DOHH2 (cell line): ENCODE measurements around the gene GREB1.

Source experiments
- H3F3A ChIP-seq: fragments of 200-600 bp; sonication (generic), shearing (Covaris generic); 2 replicates; pipeline ENCODE4 v1.6.0; 2016; ENCODE audit warnings: antibody characterized with exemption, mild to moderate bottlenecking; ENCODE audit not compliant: control insufficient read depth, insufficient read depth
- H3K27ac ChIP-seq: fragments of 200-600 bp; sonication (generic); 2 replicates; pipeline ENCODE4 v1.5.1; 2014; ENCODE audit warnings: low read depth, mild to moderate bottlenecking, low read length, moderate library complexity
- H3K27me3 ChIP-seq: fragments of 200-600 bp; sonication (generic); 2 replicates; pipeline ENCODE4 v1.6.1; 2014; ENCODE audit warnings: mild to moderate bottlenecking, low read length, mixed read lengths; ENCODE audit not compliant: control insufficient read depth
- H3K36me3 ChIP-seq: fragments of 200-600 bp; sonication (generic); 2 replicates; pipeline ENCODE4 v1.6.1; 2014; ENCODE audit warnings: mild to moderate bottlenecking, low read length, moderate library complexity, mixed read lengths; ENCODE audit not compliant: control insufficient read depth
- H3K4me1 ChIP-seq: fragments of 200-600 bp; sonication (generic); 2 replicates; pipeline ENCODE4 v1.6.1; 2014; ENCODE audit warnings: mild to moderate bottlenecking, low read length, mixed read lengths; ENCODE audit not compliant: control insufficient read depth
- H3K4me2 ChIP-seq: fragments of 200-600 bp; sonication (generic); 2 replicates; pipeline ENCODE4 v1.6.0; 2014; ENCODE audit warnings: mild to moderate bottlenecking, low read length, moderate library complexity
- H3K4me3 ChIP-seq: fragments of 200-600 bp; sonication (generic); 2 replicates; pipeline ENCODE4 v1.5.1; 2014; ENCODE audit warnings: mild to moderate bottlenecking, low read length, mixed read lengths
- H3K79me2 ChIP-seq: fragments of 200-600 bp; sonication (generic); 2 replicates; pipeline ENCODE4 v1.6.1; 2014; ENCODE audit warnings: mild to moderate bottlenecking, low read length, mixed read lengths; ENCODE audit not compliant: control insufficient read depth
- H3K9me2 ChIP-seq: fragments of 200-600 bp; sonication (generic); replicated peaks from 2 replicates; pipeline ENCODE4 v1.6.1; 2014; ENCODE audit warnings: mild to moderate bottlenecking, low read length, mixed read lengths; ENCODE audit not compliant: control insufficient read depth
- H3K9me3 ChIP-seq: fragments of 200-600 bp; sonication (generic); 2 replicates; pipeline ENCODE4 v1.6.1; 2014; ENCODE audit warnings: antibody characterized with exemption, low read length, mixed read lengths; ENCODE audit not compliant: control insufficient read depth, insufficient read depth
- H4K20me1 ChIP-seq: fragments of 200-600 bp; sonication (generic); 2 replicates; pipeline ENCODE4 v1.6.0; 2014; ENCODE audit warnings: low read depth, mild to moderate bottlenecking, antibody characterized with exemption, low read length, moderate library complexity; ENCODE audit not compliant: control insufficient read depth, insufficient read depth
- EZH2phosphoT487 ChIP-seq: fragments of 200-600 bp; sonication (generic); IDR thresholded peaks from 2 replicates; pipeline ENCODE4 v1.6.1; 2017; ENCODE audit warnings: borderline replicate concordance, mild to moderate bottlenecking, antibody characterized with exemption, low read length, moderate library complexity, mixed read lengths
- TF ChIP-seq, protein P1 (sequence below): fragments of 200-600 bp; sonication (generic); IDR thresholded peaks from one replicate; pipeline ENCODE4 v1.5.1; 2014; ENCODE audit warnings: antibody characterized with exemption, mild to moderate bottlenecking, low read depth, low read length; ENCODE audit not compliant: poor library complexity, severe bottlenecking

The GREB1 gene

DNA sequence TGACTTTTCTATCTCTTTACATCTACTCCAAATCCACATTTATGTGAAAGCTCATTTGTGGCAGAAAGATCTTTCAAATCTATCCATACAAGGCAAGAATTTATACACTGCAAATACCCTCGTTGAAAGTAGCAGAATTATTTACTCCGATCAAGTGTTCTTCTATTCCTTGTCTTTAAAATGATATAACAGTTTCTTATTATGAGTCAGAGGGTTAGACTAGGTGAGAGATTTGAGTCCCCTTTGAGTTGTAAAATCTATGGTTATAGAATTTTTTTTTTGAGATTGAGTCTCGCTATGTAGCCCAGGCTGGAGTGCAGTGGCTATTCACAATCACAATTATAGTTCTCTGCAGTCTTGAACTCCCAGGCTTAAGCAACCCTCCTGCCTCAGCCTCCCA is 5.6 kb upstream of the GREB1 start:
- H3K27me3 ChIP-seq, result peaks cover 12% of the 10 kb centered on the region; the same call in 1 of the 2 replicates

DNA sequence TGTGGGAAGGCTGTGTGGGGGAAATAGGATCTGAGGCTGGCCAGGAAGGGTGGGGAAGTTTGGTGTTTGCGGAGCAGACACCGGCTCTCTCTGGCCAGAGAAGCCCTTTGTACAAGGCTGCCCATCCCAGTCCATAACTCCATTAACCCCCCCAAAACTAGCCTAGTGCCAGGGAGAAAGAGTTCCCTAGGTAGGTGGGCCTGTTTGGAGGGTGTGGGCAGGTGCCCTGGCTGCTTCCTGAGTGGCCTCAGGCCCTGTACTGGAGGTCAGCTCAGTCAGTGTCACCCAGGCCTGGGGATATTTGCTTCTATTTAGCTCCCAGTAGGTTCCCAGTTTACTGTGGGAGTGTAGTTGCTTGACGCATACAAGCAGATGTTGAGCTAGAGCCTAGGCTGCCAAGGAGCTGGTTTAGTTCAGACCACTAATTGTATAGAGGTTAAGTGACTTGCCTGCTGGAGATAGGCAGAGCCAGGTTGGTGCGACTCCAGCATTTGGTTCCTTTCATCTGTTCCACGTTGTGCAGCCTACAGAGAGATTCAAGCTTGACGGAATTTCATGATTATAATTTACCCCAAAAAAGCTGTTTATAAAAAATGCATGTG is 2.9 kb upstream of the GREB1 start:
- H3K4me1 ChIP-seq, result no peaks in the 10 kb centered on the region
- H3K36me3 ChIP-seq, result no peaks in the 10 kb centered on the region
- peaks cover 12% of the 10 kb centered on the region; the same call in 1 of the 2 replicates for H3K27me3 ChIP-seq
- H3K4me2 ChIP-seq, result no peak overlapping the region
- H3K9me2 ChIP-seq, result no peaks in the 10 kb centered on the region
- no peak overlapping the region for H3K27ac ChIP-seq
- H3K9me3 ChIP-seq, result no peaks in the 10 kb centered on the region
- H4K20me1 ChIP-seq, result no peaks in the 10 kb centered on the region
- TF ChIP-seq EZH2phosphoT487, result no peak
- TF ChIP-seq, protein P1, sequence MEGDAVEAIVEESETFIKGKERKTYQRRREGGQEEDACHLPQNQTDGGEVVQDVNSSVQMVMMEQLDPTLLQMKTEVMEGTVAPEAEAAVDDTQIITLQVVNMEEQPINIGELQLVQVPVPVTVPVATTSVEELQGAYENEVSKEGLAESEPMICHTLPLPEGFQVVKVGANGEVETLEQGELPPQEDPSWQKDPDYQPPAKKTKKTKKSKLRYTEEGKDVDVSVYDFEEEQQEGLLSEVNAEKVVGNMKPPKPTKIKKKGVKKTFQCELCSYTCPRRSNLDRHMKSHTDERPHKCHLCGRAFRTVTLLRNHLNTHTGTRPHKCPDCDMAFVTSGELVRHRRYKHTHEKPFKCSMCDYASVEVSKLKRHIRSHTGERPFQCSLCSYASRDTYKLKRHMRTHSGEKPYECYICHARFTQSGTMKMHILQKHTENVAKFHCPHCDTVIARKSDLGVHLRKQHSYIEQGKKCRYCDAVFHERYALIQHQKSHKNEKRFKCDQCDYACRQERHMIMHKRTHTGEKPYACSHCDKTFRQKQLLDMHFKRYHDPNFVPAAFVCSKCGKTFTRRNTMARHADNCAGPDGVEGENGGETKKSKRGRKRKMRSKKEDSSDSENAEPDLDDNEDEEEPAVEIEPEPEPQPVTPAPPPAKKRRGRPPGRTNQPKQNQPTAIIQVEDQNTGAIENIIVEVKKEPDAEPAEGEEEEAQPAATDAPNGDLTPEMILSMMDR, result no peak
- no peaks in the 10 kb centered on the region for H3F3A ChIP-seq
- no peak overlapping the region for H3K4me3 ChIP-seq
- H3K79me2 ChIP-seq, result no peaks in the 10 kb centered on the region

More for the DNA sequence above, 5.6 kb upstream of the GREB1 start:
- H3K9me3 ChIP-seq, result no peaks in the 10 kb centered on the region
- H3K36me3 ChIP-seq, result no peaks in the 10 kb centered on the region
- H3K27ac ChIP-seq, result no peak overlapping the region
- no peaks in the 10 kb centered on the region for H4K20me1 ChIP-seq
- no peak overlapping the region for H3K4me3 ChIP-seq
- no peak overlapping the region for H3K4me2 ChIP-seq
- H3K9me2 ChIP-seq, result no peaks in the 10 kb centered on the region
- no peaks in the 10 kb centered on the region for H3K79me2 ChIP-seq
- TF ChIP-seq, protein P1, result no peak
- TF ChIP-seq EZH2phosphoT487, result no peak
- no peaks in the 10 kb centered on the region for H3F3A ChIP-seq
- no peaks in the 10 kb centered on the region for H3K4me1 ChIP-seq

DNA sequence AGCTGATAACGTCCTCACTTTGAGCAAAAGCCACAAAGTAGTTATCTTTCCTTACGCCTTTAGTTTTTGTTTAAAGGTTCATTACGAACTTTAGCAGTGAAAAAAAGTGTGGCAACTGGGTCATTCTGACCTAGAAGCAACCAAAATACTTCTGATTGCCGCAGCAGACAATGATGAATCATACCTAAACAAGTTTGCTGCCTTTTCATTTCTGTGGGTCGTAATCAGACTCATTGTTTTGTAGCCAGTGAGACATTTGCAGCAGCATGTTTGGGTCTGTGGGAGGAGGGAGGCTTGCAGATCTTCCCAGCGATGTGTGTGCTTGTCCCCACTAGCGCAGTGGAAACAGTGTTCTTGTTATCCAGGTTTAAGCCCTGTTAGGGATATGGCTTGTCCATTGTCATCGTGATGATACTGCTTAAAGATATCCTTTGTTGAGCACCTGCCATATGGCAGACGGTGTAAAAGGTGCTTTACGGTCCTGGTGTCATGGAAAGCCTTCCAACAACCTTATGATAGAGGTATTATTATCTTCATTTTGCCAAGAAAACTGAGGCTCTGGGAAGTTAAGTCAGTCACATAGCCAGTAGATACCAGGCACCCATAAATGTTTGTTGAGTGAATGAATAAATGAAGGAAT is 1.3 kb upstream of the GREB1 start:
- H3K79me2 ChIP-seq, result no peaks in the 10 kb centered on the region
- H3K4me3 ChIP-seq, result no peak overlapping the region
- H3F3A ChIP-seq, result no peaks in the 10 kb centered on the region
- no peaks in the 10 kb centered on the region for H3K4me1 ChIP-seq
- H3K9me2 ChIP-seq, result no peaks in the 10 kb centered on the region
- H3K36me3 ChIP-seq, result no peaks in the 10 kb centered on the region
- H3K4me2 ChIP-seq, result no peak overlapping the region
- TF ChIP-seq, protein P1, result no peak
- no peak for TF ChIP-seq EZH2phosphoT487
- H4K20me1 ChIP-seq, result no peaks in the 10 kb centered on the region
- peaks cover 12% of the 10 kb centered on the region; the same call in 1 of the 2 replicates for H3K27me3 ChIP-seq
- no peaks in the 10 kb centered on the region for H3K9me3 ChIP-seq
- no peak overlapping the region for H3K27ac ChIP-seq
